Tibial nerve (tissue), 3 donors: ENCODE measurements around the gene TOR1AIP2.

Source experiments
- EP300 ChIP-seq, 2 donors: sonication (generic); formaldehyde crosslinking; IDR thresholded peaks; one replicate each; pipeline ENCODE4 v1.6.1; 2017; ENCODE audit warnings: antibody characterized with exemption in 2 of 2, mild to moderate bottlenecking in 1 of 2
- POLR2A ChIP-seq, 2 donors: fragments of 450-650 bp; IDR thresholded peaks; one replicate each; pipeline ENCODE4 v1.6.1; 2017; ENCODE audit warnings: antibody characterized with exemption in 2 of 2, mild to moderate bottlenecking in 2 of 2, moderate library complexity in 2 of 2

DNA sequence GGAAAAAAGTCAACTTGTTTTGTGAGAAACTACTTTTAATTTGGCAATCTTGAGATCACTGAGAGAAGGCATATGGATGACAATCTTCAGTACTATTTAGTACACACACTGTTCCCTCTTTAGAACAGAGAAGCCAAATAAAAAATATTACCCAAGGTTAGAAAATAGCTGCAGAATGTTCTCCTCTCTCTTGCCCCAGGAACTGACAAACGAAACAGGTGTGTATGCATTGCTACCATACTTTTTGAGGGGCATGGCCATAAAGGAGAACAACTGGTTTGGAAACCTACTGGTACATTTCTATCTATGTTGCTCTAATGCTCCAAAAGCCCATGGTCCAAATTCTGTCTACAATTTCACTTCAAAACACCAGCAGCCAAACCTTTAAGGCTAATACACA is 5.7 kb downstream of the TOR1AIP2 start:
- no peak for TF ChIP-seq EP300 (IDR thresholded peaks at IDR 0.05)
- TF ChIP-seq POLR2A (IDR thresholded peaks at IDR 0.05), result no peak
